Glutamatergic neuron (in vitro differentiated cells): Measurements from ENCODE around the gene SLC7A7. TPM values are rescaled to one million over a fixed set of nuclear protein-coding genes. Genes with fewer than 3 reads are reported as not detected.

Experiments
- DNase-seq: peaks from one replicate; pipeline ENCODE4 v3.0.0; 2022
- H3K27ac Mint-ChIP-seq: one replicate; pipeline ENCODE4 v1.8.0; 2020; ENCODE audit warnings: mild to moderate bottlenecking, mixed read lengths, inconsistent platforms; ENCODE audit not compliant: unreplicated experiment
- H3K27me3 Mint-ChIP-seq: one replicate; pipeline ENCODE4 v1.8.0; 2020; ENCODE audit warnings: mild to moderate bottlenecking, moderate library complexity, mixed read lengths, inconsistent platforms; ENCODE audit not compliant: unreplicated experiment
- H3K36me3 Mint-ChIP-seq: one replicate; pipeline ENCODE4 v1.8.0; 2020; ENCODE audit warnings: mild to moderate bottlenecking, mixed read lengths, inconsistent platforms; ENCODE audit not compliant: unreplicated experiment
- H3K4me1 Mint-ChIP-seq: one replicate; pipeline ENCODE4 v1.8.0; 2020; ENCODE audit warnings: mild to moderate bottlenecking, low read depth, mixed read lengths, inconsistent platforms; ENCODE audit not compliant: unreplicated experiment
- H3K4me3 Mint-ChIP-seq: one replicate; pipeline ENCODE4 v1.8.0; 2020; ENCODE audit warnings: mild to moderate bottlenecking, mixed read lengths, inconsistent platforms; ENCODE audit not compliant: unreplicated experiment
- H3K9me3 Mint-ChIP-seq: one replicate; pipeline ENCODE4 v1.8.0; 2020; ENCODE audit warnings: mild to moderate bottlenecking, moderate library complexity, mixed read lengths, inconsistent platforms; ENCODE audit not compliant: unreplicated experiment
- CTCF ChIP-seq: fragments of 200-600 bp; sonication (generic); IDR thresholded peaks from one replicate; pipeline ENCODE4 v1.5.0; 2021; ENCODE audit not compliant: partially characterized antibody, unreplicated experiment
- total RNA-seq: library from RNA; stranded (reverse); fragmentation: NEBNext Ultra II Directional; extraction: Animal tissue kit (Norgen Biotek cat#: 25700); gene quantifications from one replicate; pipeline ENCODE4 v1.2.1, GENCODE V29; 2021; ENCODE audit not compliant: unreplicated experiment

SLC7A7 gene
- total RNA-seq, 1 donor from 2014 or later: 1.7 TPM

GRCh38 chr14:22839159-22839779, 24.0 kb upstream of the SLC7A7 start:
- peak overlapping the region; percentile 96 for H3K4me3 Mint-ChIP-seq
- H3K4me1 Mint-ChIP-seq: peaks cover 14% of the 10 kb centered on the region
- H3K27me3 Mint-ChIP-seq: peaks cover 10% of the 10 kb centered on the region
- peak overlapping the region; percentile 52 for H3K27ac Mint-ChIP-seq
- DNase-seq: no peak
- no peak for TF ChIP-seq CTCF
- peaks cover 17% of the 10 kb centered on the region for H3K9me3 Mint-ChIP-seq
- no peaks in the 10 kb centered on the region for H3K36me3 Mint-ChIP-seq

GRCh38 chr14:22838631-22839041, 23.4 kb upstream of the SLC7A7 start:
- Mint-ChIP-seq H3K9me3 (peaks cover 17% of the 10 kb centered on the region), H3K27ac (peak overlapping the region; percentile 52), H3K36me3 (no peaks in the 10 kb centered on the region), H3K4me1 (peaks cover 14% of the 10 kb centered on the region), H3K27me3 (peaks cover 10% of the 10 kb centered on the region), H3K4me3 (peak overlapping the region; percentile 96)
- no peak for DNase-seq
- no peak for TF ChIP-seq CTCF

GRCh38 chr14:22837750-22838538, 22.7 kb upstream of the SLC7A7 start:
- H3K9me3 Mint-ChIP-seq: peaks cover 15% of the 10 kb centered on the region
- no peaks in the 10 kb centered on the region for H3K36me3 Mint-ChIP-seq
- peak overlapping the region; percentile 88 for H3K27ac Mint-ChIP-seq
- DNase-seq: peak; percentile 32
- TF ChIP-seq CTCF: no peak
- peaks cover 10% of the 10 kb centered on the region for H3K27me3 Mint-ChIP-seq
- peaks cover 14% of the 10 kb centered on the region for H3K4me1 Mint-ChIP-seq
- peak overlapping the region; percentile 96 for H3K4me3 Mint-ChIP-seq

- Mint-ChIP-seq H3K4me1 (peaks cover 14% of the 10 kb centered on the region), H3K9me3 (peaks cover 15% of the 10 kb centered on the region), H3K27ac (peak overlapping the region; percentile 95), H3K4me3 (peak overlapping the region; percentile 96), H3K36me3 (no peaks in the 10 kb centered on the region), H3K27me3 (peaks cover 10% of the 10 kb centered on the region)
- no peak for TF ChIP-seq CTCF
- DNase-seq: peak; percentile 61
Observed at GRCh38 chr14:22837114-22837749, 22.0 kb upstream of the SLC7A7 start.
